H9 (cell line): Measurements from ENCODE around the gene FLNC. TPM values are rescaled to one million over a fixed set of nuclear protein-coding genes. Genes with fewer than 3 reads are reported as not detected.

Experiments used
- DNase-seq: peaks from one replicate; pipeline ENCODE4 v3.0.0-alpha.2; 2017
- H2AFZ ChIP-seq: one replicate; pipeline ENCODE4 v1.6.1; 2013; ENCODE audit warnings: mild to moderate bottlenecking, low read length, control low read depth, moderate library complexity
- H2AK5ac ChIP-seq: 2 replicates; pipeline ENCODE4 v1.6.1; 2013; ENCODE audit warnings: low read length, control low read depth, mixed read lengths; ENCODE audit not compliant: insufficient read length
- H2BK120ac ChIP-seq: one replicate; pipeline ENCODE4 v1.6.1; 2013; ENCODE audit warnings: low read depth, mild to moderate bottlenecking, low read length, control low read depth, inconsistent platforms; ENCODE audit not compliant: poor library complexity, severe bottlenecking
- H2BK12ac ChIP-seq: 2 replicates; pipeline ENCODE4 v1.6.1; 2013; ENCODE audit warnings: low read length, control low read depth, mixed read lengths, low read depth; ENCODE audit not compliant: insufficient read length
- H2BK15ac ChIP-seq: 2 replicates; pipeline ENCODE4 v1.6.1; 2013; ENCODE audit warnings: low read depth, low read length, control low read depth
- H2BK20ac ChIP-seq: one replicate; pipeline ENCODE4 v1.6.1; 2013; ENCODE audit warnings: low read depth, mild to moderate bottlenecking, low read length, control low read depth, inconsistent platforms; ENCODE audit not compliant: poor library complexity, severe bottlenecking
- H2BK5ac ChIP-seq: 2 replicates; pipeline ENCODE4 v1.6.1; 2013; ENCODE audit warnings: low read length, control low read depth, mixed read lengths; ENCODE audit not compliant: insufficient read length
- H3K14ac ChIP-seq: 2 replicates; pipeline ENCODE4 v1.6.1; 2013; ENCODE audit warnings: low read length, control low read depth; ENCODE audit not compliant: insufficient read depth
- H3K18ac ChIP-seq: 2 replicates; pipeline ENCODE4 v1.6.1; 2013; ENCODE audit warnings: low read depth, mild to moderate bottlenecking, mixed read lengths, low read length, control low read depth; ENCODE audit not compliant: insufficient read length
- H3K23ac ChIP-seq: 2 replicates; pipeline ENCODE4 v1.6.1; 2013; ENCODE audit warnings: low read length, control low read depth, mixed read lengths, low read depth; ENCODE audit not compliant: insufficient read length
- H3K23me2 ChIP-seq: 2 replicates; pipeline ENCODE4 v1.6.1; 2013; ENCODE audit warnings: low read depth, mild to moderate bottlenecking, mixed read lengths, low read length, control low read depth; ENCODE audit not compliant: insufficient read length, poor library complexity, severe bottlenecking
- H3K27ac ChIP-seq: 2 replicates; pipeline ENCODE4 v1.5.1; 2013; ENCODE audit warnings: low read length, control low read depth, mixed read lengths, low read depth; ENCODE audit not compliant: insufficient read length
- H3K27me3 ChIP-seq: 2 replicates; pipeline ENCODE4 v1.6.1; 2013; ENCODE audit warnings: low read length, control low read depth, inconsistent platforms; ENCODE audit not compliant: insufficient read depth
- H3K4ac ChIP-seq: 2 replicates; pipeline ENCODE4 v1.6.1; 2013; ENCODE audit warnings: low read depth, mild to moderate bottlenecking, control low read depth, inconsistent platforms, low read length, moderate library complexity
- H3K4me1 ChIP-seq: 2 replicates; pipeline ENCODE4 v1.6.1; 2013; ENCODE audit warnings: low read length, control low read depth, inconsistent platforms; ENCODE audit not compliant: insufficient read depth
- H3K4me2 ChIP-seq: 2 replicates; pipeline ENCODE4 v1.6.1; 2013; ENCODE audit warnings: low read length, control low read depth, mixed read lengths; ENCODE audit not compliant: insufficient read length, insufficient read depth
- H3K56ac ChIP-seq: 2 replicates; pipeline ENCODE4 v1.6.1; 2013; ENCODE audit warnings: low read depth, mild to moderate bottlenecking, mixed read lengths, low read length, control low read depth; ENCODE audit not compliant: insufficient read length
- H3K79me1 ChIP-seq: 2 replicates; pipeline ENCODE4 v1.6.1; 2013; ENCODE audit warnings: low read depth, mild to moderate bottlenecking, moderate library complexity, low read length, control low read depth, inconsistent platforms; ENCODE audit not compliant: insufficient read depth, poor library complexity, severe bottlenecking
- H3K79me2 ChIP-seq: 2 replicates; pipeline ENCODE4 v1.6.1; 2013; ENCODE audit warnings: low read length, control low read depth, inconsistent platforms; ENCODE audit not compliant: insufficient read depth
- H3K9ac ChIP-seq: 2 replicates; pipeline ENCODE4 v1.6.1; 2013; ENCODE audit warnings: low read length, control low read depth, mixed read lengths; ENCODE audit not compliant: insufficient read length; ENCODE audit errors: extremely low read depth
- H3K9me3 ChIP-seq: one replicate; pipeline ENCODE4 v1.6.1; 2013; ENCODE audit warnings: low read depth, low read length, inconsistent platforms; ENCODE audit not compliant: control insufficient read depth
- H3T11ph ChIP-seq: one replicate; pipeline ENCODE4 v1.6.1; 2013; ENCODE audit warnings: mild to moderate bottlenecking, low read length, control low read depth, inconsistent platforms
- H4K20me1 ChIP-seq: one replicate; pipeline ENCODE4 v1.6.1; 2013; ENCODE audit not compliant: control insufficient read depth, insufficient read length, insufficient read depth
- H4K5ac ChIP-seq: 2 replicates; pipeline ENCODE4 v1.6.1; 2013; ENCODE audit warnings: low read depth, mild to moderate bottlenecking, mixed read lengths, low read length, control low read depth; ENCODE audit not compliant: insufficient read length
- H4K8ac ChIP-seq: replicated peaks from 2 replicates; pipeline ENCODE4 v1.6.1; 2013; ENCODE audit warnings: low read length, control low read depth, mixed read lengths, low read depth; ENCODE audit not compliant: insufficient read length
- H4K91ac ChIP-seq: 2 replicates; pipeline ENCODE4 v1.6.1; 2013; ENCODE audit warnings: low read depth, mild to moderate bottlenecking, moderate library complexity, mixed read lengths, low read length, control low read depth; ENCODE audit not compliant: insufficient read length
- H3K27ac Mint-ChIP-seq, 3 experiments: 2 replicates in 2 of 3; 3 replicates in 1 of 3; pipeline ENCODE4 v1.8.0; 2020 to 2021; ENCODE audit warnings: mixed read lengths in 3 of 3, mild to moderate bottlenecking in 1 of 3, moderate library complexity in 1 of 3
- H3K27me3 Mint-ChIP-seq: 2 replicates; pipeline ENCODE4 v1.8.0; 2021; ENCODE audit warnings: low read depth, mild to moderate bottlenecking, moderate library complexity, mixed read lengths
- H3K36me3 Mint-ChIP-seq, 3 experiments: 2 replicates in 2 of 3; 3 replicates in 1 of 3; pipeline ENCODE4 v1.8.0; 2020 to 2021; ENCODE audit warnings: low read depth in 3 of 3, mixed read lengths in 3 of 3; ENCODE audit not compliant: insufficient read depth in 1 of 3
- H3K4me1 Mint-ChIP-seq, 2 experiments: 2 replicates each; pipeline ENCODE4 v1.8.0; 2020; ENCODE audit warnings: mixed read lengths in 2 of 2
- H3K4me3 Mint-ChIP-seq, 2 experiments: 2 replicates in 1 of 2; 3 replicates in 1 of 2; pipeline ENCODE4 v1.8.0; 2020 to 2021; ENCODE audit warnings: mild to moderate bottlenecking in 2 of 2, mixed read lengths in 2 of 2, moderate library complexity in 1 of 2
- H3K9me3 Mint-ChIP-seq, 2 experiments: 2 replicates in 1 of 2; 3 replicates in 1 of 2; pipeline ENCODE4 v1.8.0; 2020; ENCODE audit warnings: mild to moderate bottlenecking in 2 of 2, mixed read lengths in 2 of 2, moderate library complexity in 1 of 2
- WGBS: extraction: QIAGEN DNeasy Blood & Tissue Kit; methylation state at CpG from one replicate; pipeline ENCODE4 v1.1.7; 2013; ENCODE audit warnings: missing lambda C conversion rate, low lambda C conversion rate, mixed read lengths; ENCODE audit not compliant: insufficient read length; ENCODE audit errors: extremely low coverage; 5-methylcytosine and 5-hydroxymethylcytosine counted together
- total RNA-seq: library from RNA; stranded (reverse); gene quantifications from 2 replicates; pipeline ENCODE4 v1.2.1, GENCODE V29; 2021
- TF ChIP-seq, protein P1 (sequence below): fragments of 200-600 bp; sonication (generic); conservative IDR thresholded peaks from 3 replicates; pipeline ENCODE4 v1.8.0; 2021; ENCODE audit warnings: antibody characterized with exemption, mild to moderate bottlenecking

The FLNC gene
- total RNA-seq, 1 experiment from 2014 or later, result 12.2 TPM

GRCh38 chr7:128793181-128793547 lies 37.0 kb upstream of the FLNC start:
- Mint-ChIP-seq H3K4me1 (peaks cover 41 to 44% of the 10 kb centered on the region in 2 experiments), H3K36me3 (peaks cover 21 to 38% (median 34%) of the 10 kb centered on the region in 3 experiments), H3K27me3 (peaks cover 19% of the 10 kb centered on the region), H3K9me3 (no peaks in the 10 kb centered on the region; a peak in 1 of 5 replicates), H3K4me3 (no peak overlapping the region), H3K27ac (no peak overlapping the region)
- Histone ChIP-seq H3K14ac (no peak overlapping the region), H4K5ac (no peak overlapping the region), H3K4ac (no peak overlapping the region), H2BK12ac (no peak overlapping the region), H3K18ac (no peak overlapping the region), H3K23me2 (peaks cover 12% of the 10 kb centered on the region), H3K4me1 (no peaks in the 10 kb centered on the region; the same call in 1 of the 2 replicates), H2AK5ac (no peak overlapping the region), H2AFZ (no peak overlapping the region), H2BK5ac (no peak overlapping the region), H4K91ac (no peak overlapping the region), H3K79me1 (no peaks in the 10 kb centered on the region), H3K27me3 (no peaks in the 10 kb centered on the region), H2BK120ac (no peak overlapping the region), H3K9ac (no peak overlapping the region), H4K8ac (no peak overlapping the region), H3K23ac (no peak overlapping the region), H3K56ac (no peak overlapping the region), H3K79me2 (no peaks in the 10 kb centered on the region), H3T11ph (no peak overlapping the region), H3K9me3 (no peaks in the 10 kb centered on the region), H3K4me2 (no peak overlapping the region), H4K20me1 (no peaks in the 10 kb centered on the region), H3K27ac (no peak overlapping the region), H2BK20ac (no peak overlapping the region), H2BK15ac (no peak overlapping the region)
- TF ChIP-seq, protein P1, sequence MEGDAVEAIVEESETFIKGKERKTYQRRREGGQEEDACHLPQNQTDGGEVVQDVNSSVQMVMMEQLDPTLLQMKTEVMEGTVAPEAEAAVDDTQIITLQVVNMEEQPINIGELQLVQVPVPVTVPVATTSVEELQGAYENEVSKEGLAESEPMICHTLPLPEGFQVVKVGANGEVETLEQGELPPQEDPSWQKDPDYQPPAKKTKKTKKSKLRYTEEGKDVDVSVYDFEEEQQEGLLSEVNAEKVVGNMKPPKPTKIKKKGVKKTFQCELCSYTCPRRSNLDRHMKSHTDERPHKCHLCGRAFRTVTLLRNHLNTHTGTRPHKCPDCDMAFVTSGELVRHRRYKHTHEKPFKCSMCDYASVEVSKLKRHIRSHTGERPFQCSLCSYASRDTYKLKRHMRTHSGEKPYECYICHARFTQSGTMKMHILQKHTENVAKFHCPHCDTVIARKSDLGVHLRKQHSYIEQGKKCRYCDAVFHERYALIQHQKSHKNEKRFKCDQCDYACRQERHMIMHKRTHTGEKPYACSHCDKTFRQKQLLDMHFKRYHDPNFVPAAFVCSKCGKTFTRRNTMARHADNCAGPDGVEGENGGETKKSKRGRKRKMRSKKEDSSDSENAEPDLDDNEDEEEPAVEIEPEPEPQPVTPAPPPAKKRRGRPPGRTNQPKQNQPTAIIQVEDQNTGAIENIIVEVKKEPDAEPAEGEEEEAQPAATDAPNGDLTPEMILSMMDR, result no peak
- DNase-seq, result no peak
- no CpG with 5 or more reads among the region's 5 CpGs for WGBS
